K562 (cell line): Measurements from ENCODE around the gene CRYBG1. TPM values are rescaled to one million over a fixed set of nuclear protein-coding genes. Genes with fewer than 3 reads are reported as not detected.

Source experiments
- ATAC-seq: fragments of 200-7000 bp; cut with Tn5 transposase; 3 replicates; pipeline ENCODE4 v1.9.1; 2020; ENCODE audit warnings: moderate library complexity
- BruUV-seq: library from RNA; stranded (reverse); fragments of 400-500 nt; replicated peaks from 2 replicates; lab custom pipeline; 2021; lab: Mats Ljungman, UMichigan
- CTCF ChIA-PET: fragments of 300-600 bp; formaldehyde crosslinking; extraction: SDS; loops from one replicate; lab custom pipeline; 2021; ENCODE audit warnings: low intra/inter-chr PET ratio; lab: Yijun Ruan, JAX
- POLR2A ChIA-PET: fragments of 300-600, 350-650 bp; sonication (Branson Sonifier 250); formaldehyde crosslinking; extraction: SDS; loops from one replicate; lab custom pipeline; 2021; ENCODE audit warnings: antibody characterized with exemption, inconsistent platforms; lab: Yijun Ruan, JAX
- DNase-seq, 4 experiments: peaks; one replicate each; pipeline versions ENCODE4 v3.0.0 to v3.0.0-alpha.2; 2011 to 2018; ENCODE audit warnings: low spot score in 3 of 4, mixed read lengths in 3 of 4; ENCODE audit errors: extremely low read depth in 1 of 4
- FAIRE-seq: peaks from 2 replicates; lab custom pipeline; 2011; peaks lifted over from hg19 to GRCh38; lab: Jason Lieb, UNC
- H2AFZ ChIP-seq: 2 replicates; pipeline ENCODE4 v1.6.0; 2011; ENCODE audit warnings: low read depth, low read length, control low read depth, inconsistent platforms
- H3K27ac ChIP-seq: fragments of 200-600 bp; 3 replicates; pipeline ENCODE4 v1.8.0; 2011; ENCODE audit warnings: low read depth, mild to moderate bottlenecking, control low read depth, inconsistent platforms, low read length, moderate library complexity, mixed read lengths; ENCODE audit errors: extremely low read depth
- H3K27me3 ChIP-seq, 2 experiments: fragments of 300-600 bp in 1 of 2; 2 replicates in 1 of 2; 3 replicates in 1 of 2; pipeline versions ENCODE4 v1.6.0 to v1.8.0; 2011; ENCODE audit warnings: inconsistent platforms in 2 of 2, low read length in 2 of 2, mild to moderate bottlenecking in 1 of 2, mixed read lengths in 1 of 2, moderate library complexity in 1 of 2; ENCODE audit not compliant: control insufficient read depth in 2 of 2, insufficient read depth in 2 of 2
- H3K36me3 ChIP-seq: fragments of 300-600 bp; 3 replicates; pipeline ENCODE4 v1.8.0; 2011; ENCODE audit warnings: mild to moderate bottlenecking, low read length, inconsistent platforms; ENCODE audit not compliant: control insufficient read depth, insufficient read depth
- H3K4me1 ChIP-seq, 2 experiments: fragments of 200-600 bp in 1 of 2; replicated peaks in 1 of 2; 2 replicates in 1 of 2; 3 replicates in 1 of 2; pipeline versions ENCODE4 v1.5.1 to v1.8.0; 2011; ENCODE audit warnings: inconsistent platforms in 2 of 2, low read length in 2 of 2, mild to moderate bottlenecking in 1 of 2, mixed read lengths in 1 of 2, moderate library complexity in 1 of 2; ENCODE audit not compliant: control insufficient read depth in 2 of 2, insufficient read depth in 2 of 2
- H3K4me2 ChIP-seq: 2 replicates; pipeline ENCODE4 v1.6.1; 2011; ENCODE audit warnings: low read length, control low read depth, inconsistent platforms, mixed read lengths; ENCODE audit not compliant: insufficient read depth
- H3K4me3 ChIP-seq: fragments of 200-600 bp; sonication (generic), shearing (Covaris generic); 2 replicates; pipeline ENCODE4 v1.5.1; 2016; ENCODE audit warnings: control low read depth, inconsistent platforms
- H3K79me2 ChIP-seq: fragments of 200-600 bp; 3 replicates; pipeline ENCODE4 v1.8.0; 2011; ENCODE audit warnings: low read length, inconsistent platforms; ENCODE audit not compliant: control insufficient read depth, insufficient read depth
- H3K9ac ChIP-seq, 2 experiments: 2 replicates each; pipeline versions ENCODE4 v1.6.0 to v1.6.1; 2011; ENCODE audit warnings: low read depth in 2 of 2, low read length in 2 of 2, control low read depth in 1 of 2, inconsistent platforms in 1 of 2, mild to moderate bottlenecking in 1 of 2, mixed read lengths in 1 of 2; ENCODE audit not compliant: insufficient read depth in 1 of 2
- H3K9me1 ChIP-seq: one replicate; pipeline ENCODE4 v1.6.0; 2011; ENCODE audit warnings: inconsistent platforms, mild to moderate bottlenecking, low read length, moderate library complexity; ENCODE audit not compliant: control insufficient read depth, insufficient read depth
- H3K9me3 ChIP-seq: replicated peaks from 2 replicates; pipeline ENCODE4 v1.5.1; 2011; ENCODE audit warnings: low read depth, low read length, inconsistent platforms; ENCODE audit not compliant: control insufficient read depth, insufficient read depth
- H4K20me1 ChIP-seq: replicated peaks from 2 replicates; pipeline ENCODE4 v1.6.1; 2011; ENCODE audit warnings: low read length, inconsistent platforms, mixed read lengths; ENCODE audit not compliant: control insufficient read depth, insufficient read depth
- ETS1 ChIP-seq: conservative IDR thresholded peaks from 2 replicates; pipeline ENCODE4 v1.6.1; 2011; ENCODE audit warnings: low read depth, mild to moderate bottlenecking, low read length; ENCODE audit not compliant: control insufficient read depth
- FOXP1 ChIP-seq: sonication (generic); formaldehyde crosslinking; IDR thresholded peaks from 2 replicates; pipeline ENCODE4 v1.8.0; 2022; ENCODE audit warnings: mild to moderate bottlenecking, missing genetic modification reagents
- HLTF ChIP-seq: fragments of 450-650 bp; IDR thresholded peaks from 2 replicates; pipeline ENCODE4 v1.6.1; 2016
- HOXB6 ChIP-seq: fragments of 250-450 bp; sonication (Bioruptor Pico); IDR thresholded peaks from 2 replicates; pipeline ENCODE4 v1.5.1; 2022; ENCODE audit warnings: mild to moderate bottlenecking, borderline replicate concordance
- NR3C1 ChIP-seq: sonication (generic); formaldehyde crosslinking; IDR thresholded peaks from 2 replicates; pipeline ENCODE4 v1.8.1; 2022; ENCODE audit warnings: missing genetic modification reagents
- PYGO2 ChIP-seq: fragments of 450-650 bp; IDR thresholded peaks from 2 replicates; pipeline ENCODE4 v1.6.1; 2016; ENCODE audit warnings: mild to moderate bottlenecking, missing genetic modification characterization, moderate library complexity, missing compliant biosample characterization
- SUPT5H ChIP-seq: fragments of 450-650 bp; IDR thresholded peaks from 2 replicates; pipeline ENCODE4 v1.6.1; 2016
- TFAP4 ChIP-seq: sonication (generic); formaldehyde crosslinking; IDR thresholded peaks from 2 replicates; pipeline ENCODE4 v1.8.0; 2022; ENCODE audit warnings: missing genetic modification reagents, mild to moderate bottlenecking, moderate library complexity, borderline replicate concordance
- XRCC4 ChIP-seq: IDR thresholded peaks from one replicate; pipeline ENCODE4 v1.6.1; 2011; ENCODE audit not compliant: insufficient read depth, insufficient read length; ENCODE audit errors: extremely low read depth
- ZNF408 ChIP-seq: fragments of 250-450 bp; sonication (Bioruptor Pico); IDR thresholded peaks from 2 replicates; pipeline ENCODE4 v1.4.0; 2020; ENCODE audit warnings: low read depth, mild to moderate bottlenecking, moderate library complexity
- ZNF57 ChIP-seq: fragments of 450-650 bp; formaldehyde crosslinking; IDR thresholded peaks from 2 replicates; pipeline ENCODE4 v1.4.0; 2020; ENCODE audit warnings: mild to moderate bottlenecking, moderate library complexity
- ZNF586 ChIP-seq: fragments of 450-650 bp; formaldehyde crosslinking; conservative IDR thresholded peaks from 2 replicates; pipeline ENCODE4 v1.4.0; 2020; ENCODE audit warnings: mild to moderate bottlenecking, moderate library complexity
- ZNF717 ChIP-seq: fragments of 250-450 bp; sonication (Bioruptor Pico); IDR thresholded peaks from 2 replicates; pipeline ENCODE4 v1.5.0; 2021
- WGBS: fragments of 100-300 bp; shearing (Covaris generic); methylation state at CpG from one replicate; pipeline ENCODE4 v1.1.6; 2016; ENCODE audit warnings: low coverage, mixed read lengths; ENCODE audit not compliant: insufficient coverage; ENCODE audit errors: missing lambda C conversion rate; 5-methylcytosine and 5-hydroxymethylcytosine counted together
- in situ Hi-C: fragments of 300-500 bp; cut with MboI; formaldehyde crosslinking; loops from 4 replicates; pipeline ENCODE4 v1.15.0; 2018; ENCODE audit warnings: inconsistent platforms, mixed read lengths
- intact Hi-C: fragments of 100-400 bp; cut with micrococcal nuclease; formaldehyde crosslinking; loops from 2 replicates; pipeline ENCODE4 v1.14.2; 2022
- polyA plus RNA-seq, 8 experiments: library from polyadenylated mRNA; depleted of rRNA in 4 of 8; stranded (reverse) in 5 of 8; unstranded in 3 of 8; fragments of >200 nt; fragmentation: Nextera tagmentation in 2 of 8; fragmentation: Illumina TruSeq in 1 of 8; extraction: Ambion mirVana in 2 of 8; extraction: Trizol in 1 of 8; gene quantifications; 2 replicates each; pipeline versions ENCODE4 v1.2.1 to v1.2.3, GENCODE V29; 2011 to 2014; ENCODE audit warnings: inconsistent platforms in 1 of 8, missing spikeins in 1 of 8
- total RNA-seq, 7 experiments: library from RNA; depleted of rRNA in 6 of 7; stranded (reverse); fragments of >200 nt in 6 of 7; fragmentation: Illumina TruSeq in 2 of 7; extraction: Trizol in 2 of 7; gene quantifications; 2 replicates each; pipeline versions ENCODE4 v1.2.1 to v1.2.3, GENCODE V29; 2011 to 2021; ENCODE audit warnings: low replicate concordance in 1 of 7
- TF ChIP-seq, protein P1 (sequence below): fragments of 450-650 bp; IDR thresholded peaks from 2 replicates; pipeline ENCODE4 v1.7.0; 2016; ENCODE audit warnings: borderline replicate concordance
- TF ChIP-seq, protein P2 (sequence below): sonication (generic); formaldehyde crosslinking; IDR thresholded peaks from 2 replicates; pipeline ENCODE4 v1.8.0; 2022; ENCODE audit warnings: missing genetic modification reagents, mild to moderate bottlenecking, borderline replicate concordance

The CRYBG1 gene
- total and polyA plus RNA-seq, 9 of the 15 experiments (the other 6 are each of a cell fraction or from before 2014, with no cell fraction given) = 0.07 to 0.47 (median 0.11) TPM

DNA sequence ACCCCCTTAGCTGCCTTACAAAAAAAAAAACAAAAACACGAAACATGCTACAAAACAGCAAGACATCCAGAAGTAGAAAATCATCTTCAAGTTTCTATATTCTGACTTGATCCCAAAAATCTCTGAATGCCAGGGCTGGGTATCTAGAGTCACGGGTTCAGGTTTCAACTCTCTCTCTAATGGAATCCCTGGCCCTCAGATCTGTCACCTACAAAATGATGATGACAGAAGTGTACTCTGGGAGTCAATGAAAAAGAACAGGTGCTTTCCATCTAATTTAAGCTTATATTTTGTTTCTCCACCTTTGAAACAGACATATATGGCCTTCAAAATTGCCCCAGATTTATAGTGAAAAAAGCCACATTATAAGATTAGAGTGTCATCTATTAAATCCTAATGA lies 250.5 kb downstream of the CRYBG1 start (continued):
- TF ChIP-seq ZNF717 (CRISPR knock-in tag) = no peak
- no peak for TF ChIP-seq NR3C1
- TF ChIP-seq ETS1 = no peak
- no peak for TF ChIP-seq HOXB6
- TF ChIP-seq ZNF408 (CRISPR knock-in tag) = no peak

GRCh38 chr6:106612671-106613416 lies 252.3 kb downstream of the CRYBG1 start:
- H3K4me3 ChIP-seq = no peak overlapping the region
- DNase-seq = no peak
- WGBS = 88% methylated on average over 9 of the region's 9 CpGs
- H3K4me2 ChIP-seq = no peak overlapping the region
- intact Hi-C loops (no loop called here), in situ Hi-C loops (no loop called here)
- ATAC-seq = no peak
- no peaks in the 10 kb centered on the region for H3K4me1 ChIP-seq
- CTCF ChIA-PET = no interaction called here
- no TSS peak for BruUV-seq
- H4K20me1 ChIP-seq = no peaks in the 10 kb centered on the region
- H2AFZ ChIP-seq = no peak overlapping the region
- no peaks in the 10 kb centered on the region for H3K9me3 ChIP-seq
- no peaks in the 10 kb centered on the region for H3K79me2 ChIP-seq
- H3K27me3 ChIP-seq = no peaks in the 10 kb centered on the region
- H3K36me3 ChIP-seq = peaks cover 20% of the 10 kb centered on the region
- no peak overlapping the region for H3K9ac ChIP-seq
- H3K27ac ChIP-seq = no peak overlapping the region
- POLR2A ChIA-PET = no interaction called here
- FAIRE-seq = no peak
- H3K9me1 ChIP-seq = no peaks in the 10 kb centered on the region
- TF ChIP-seq TFAP4 = no peak
- no peak for TF ChIP-seq HLTF
- TF ChIP-seq PYGO2 (tag) = no peak
- TF ChIP-seq ZNF57 (CRISPR knock-in tag) = no peak
- TF ChIP-seq XRCC4 = no peak
- TF ChIP-seq ZNF586 = no peak
- TF ChIP-seq, protein P1, sequence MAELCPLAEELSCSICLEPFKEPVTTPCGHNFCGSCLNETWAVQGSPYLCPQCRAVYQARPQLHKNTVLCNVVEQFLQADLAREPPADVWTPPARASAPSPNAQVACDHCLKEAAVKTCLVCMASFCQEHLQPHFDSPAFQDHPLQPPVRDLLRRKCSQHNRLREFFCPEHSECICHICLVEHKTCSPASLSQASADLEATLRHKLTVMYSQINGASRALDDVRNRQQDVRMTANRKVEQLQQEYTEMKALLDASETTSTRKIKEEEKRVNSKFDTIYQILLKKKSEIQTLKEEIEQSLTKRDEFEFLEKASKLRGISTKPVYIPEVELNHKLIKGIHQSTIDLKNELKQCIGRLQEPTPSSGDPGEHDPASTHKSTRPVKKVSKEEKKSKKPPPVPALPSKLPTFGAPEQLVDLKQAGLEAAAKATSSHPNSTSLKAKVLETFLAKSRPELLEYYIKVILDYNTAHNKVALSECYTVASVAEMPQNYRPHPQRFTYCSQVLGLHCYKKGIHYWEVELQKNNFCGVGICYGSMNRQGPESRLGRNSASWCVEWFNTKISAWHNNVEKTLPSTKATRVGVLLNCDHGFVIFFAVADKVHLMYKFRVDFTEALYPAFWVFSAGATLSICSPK = no peak
- TF ChIP-seq, protein P2, sequence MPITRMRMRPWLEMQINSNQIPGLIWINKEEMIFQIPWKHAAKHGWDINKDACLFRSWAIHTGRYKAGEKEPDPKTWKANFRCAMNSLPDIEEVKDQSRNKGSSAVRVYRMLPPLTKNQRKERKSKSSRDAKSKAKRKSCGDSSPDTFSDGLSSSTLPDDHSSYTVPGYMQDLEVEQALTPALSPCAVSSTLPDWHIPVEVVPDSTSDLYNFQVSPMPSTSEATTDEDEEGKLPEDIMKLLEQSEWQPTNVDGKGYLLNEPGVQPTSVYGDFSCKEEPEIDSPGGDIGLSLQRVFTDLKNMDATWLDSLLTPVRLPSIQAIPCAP = no peak
- no peak for TF ChIP-seq SUPT5H
- no peak for TF ChIP-seq FOXP1
